ENCODE measurements around the gene SLAMF8. TPM values are rescaled to one million over a fixed set of nuclear protein-coding genes. Genes with fewer than 3 reads are reported as not detected.

The SLAMF8 gene
- polyA plus RNA-seq, 3 donors: 2.6 to 5.7 (median 5.7) TPM

GRCh38 chr1:159828581-159829272 is 2.1 kb downstream of the SLAMF8 start:
- Histone ChIP-seq H3K4me2 (replicated peaks; ENCODE audit: extremely low read depth, low read length, poor library complexity, severe bottlenecking) (peak overlapping the region; percentile 67), H2AFZ (ENCODE audit: insufficient read depth, low read depth, low read length, poor library complexity, severe bottlenecking) (no peak overlapping the region), H3K4me1 (ENCODE audit: control insufficient read depth in 1 of 2, insufficient read depth in 2 of 2, low read length in 2 of 2) (peaks cover 62% of the 10 kb centered on the region in 2 donors), H3K9me3 (replicated peaks in 1 of 2; ENCODE audit: control insufficient read depth in 1 of 2, insufficient read depth in 1 of 2, low read length in 2 of 2) (no peaks in the 10 kb centered on the region), H3K4me3 (replicated peaks in 1 of 3; ENCODE audit: low read depth in 2 of 3, low read length in 3 of 3) (peak overlapping the region in 1 of 3 experiments; percentile 59), H3K79me2 (ENCODE audit: insufficient read depth, low read length) (no peaks in the 10 kb centered on the region), H3K27ac (ENCODE audit: low read depth in 1 of 2, low read length in 2 of 2) (peak overlapping the region; percentile 57 to 74), H3K27me3 (ENCODE audit: control insufficient read depth in 2 of 2, insufficient read depth in 2 of 2, low read length in 2 of 2) (no peaks in the 10 kb centered on the region), H3K36me3 (replicated peaks in 1 of 2; ENCODE audit: control insufficient read depth in 1 of 2, insufficient read depth in 2 of 2, low read length in 2 of 2) (no peaks in the 10 kb centered on the region), H4K20me1 (ENCODE audit: insufficient read depth, low read length) (no peaks in the 10 kb centered on the region), H3K9ac (ENCODE audit: insufficient read depth, low read length, poor library complexity, severe bottlenecking) (peak overlapping the region; percentile 20)
- Mint-ChIP-seq H3K4me3 (peak overlapping the region; percentile 54 to 84), H3K36me3 (peaks cover 0 to 5% of the 10 kb centered on the region in 2 donors), H3K9me3 (peaks cover 0 to 2% (median 0%) of the 10 kb centered on the region in 7 donors), H3K4me1 (peaks cover 77% of the 10 kb centered on the region), H3K27me3 (ENCODE audit: low read depth in 3 of 3) (peaks cover 0 to 4% (median 2%) of the 10 kb centered on the region in 3 donors), H3K27ac (peak overlapping the region; percentile 52 to 96 (median 82))
- 22% methylated on average over 7 of the region's 11 CpGs for WGBS (ENCODE audit: insufficient coverage)
- intact Hi-C loops (cut with micrococcal nuclease): loop anchor here in 1 of 2 donors (2.0 kb wide), 1 partner anchor 62 kb away; no protein-coding TSS in a partner anchor
- TF ChIP-seq CTCF (IDR thresholded peaks at IDR 0.05): no peak
- peak in 2 of 3 donors; percentile 64 to 76 for DNase-seq

GRCh38 chr1:159829273-159829634 is 2.6 kb downstream of the SLAMF8 start:
- peak overlapping the region; percentile 67 for H3K4me2 ChIP-seq (replicated peaks; ENCODE audit: extremely low read depth, low read length, poor library complexity, severe bottlenecking)
- peak; percentile 71 for TF ChIP-seq CTCF (IDR thresholded peaks at IDR 0.05)
- H3K36me3 Mint-ChIP-seq: peaks cover 0 to 5% of the 10 kb centered on the region in 2 donors
- peak overlapping the region in 1 of 3 experiments; percentile 59 for H3K4me3 ChIP-seq (replicated peaks in 1 of 3; ENCODE audit: low read depth in 2 of 3, low read length in 3 of 3)
- 0% methylated on average over 3 of the region's 3 CpGs for whole genome bisulfite sequencing (ENCODE audit: insufficient coverage)
- H3K79me2 ChIP-seq (ENCODE audit: insufficient read depth, low read length): no peaks in the 10 kb centered on the region
- intact Hi-C loops (cut with micrococcal nuclease): loop anchor here in 1 of 2 donors (2.0 kb wide), 1 partner anchor 62 kb away; no protein-coding TSS in a partner anchor
- no peaks in the 10 kb centered on the region for H3K27me3 ChIP-seq (ENCODE audit: control insufficient read depth in 2 of 2, insufficient read depth in 2 of 2, low read length in 2 of 2)
- DNase-seq: peak; percentile 74 to 86 (median 85)
- H2AFZ ChIP-seq (ENCODE audit: insufficient read depth, low read depth, low read length, poor library complexity, severe bottlenecking): no peak overlapping the region
- no peaks in the 10 kb centered on the region for H4K20me1 ChIP-seq (ENCODE audit: insufficient read depth, low read length)
- H3K27me3 Mint-ChIP-seq (ENCODE audit: low read depth in 3 of 3): peaks cover 0 to 5% (median 4%) of the 10 kb centered on the region in 3 donors
- H3K27ac Mint-ChIP-seq: peak overlapping the region; percentile 52 to 96 (median 82)
- H3K4me1 ChIP-seq (ENCODE audit: control insufficient read depth in 1 of 2, insufficient read depth in 2 of 2, low read length in 2 of 2): peaks cover 62% of the 10 kb centered on the region in 2 donors
- H3K9me3 Mint-ChIP-seq: peaks cover 0 to 2% (median 0%) of the 10 kb centered on the region in 7 donors
- no peak overlapping the region for H3K9ac ChIP-seq (ENCODE audit: insufficient read depth, low read length, poor library complexity, severe bottlenecking)
- no peaks in the 10 kb centered on the region for H3K9me3 ChIP-seq (replicated peaks in 1 of 2; ENCODE audit: control insufficient read depth in 1 of 2, insufficient read depth in 1 of 2, low read length in 2 of 2)
- H3K4me1 Mint-ChIP-seq: peaks cover 75% of the 10 kb centered on the region
- no peaks in the 10 kb centered on the region for H3K36me3 ChIP-seq (replicated peaks in 1 of 2; ENCODE audit: control insufficient read depth in 1 of 2, insufficient read depth in 2 of 2, low read length in 2 of 2)
- peak overlapping the region; percentile 57 to 74 for H3K27ac ChIP-seq (ENCODE audit: low read depth in 1 of 2, low read length in 2 of 2)
- H3K4me3 Mint-ChIP-seq: peak overlapping the region; percentile 54 to 84

Measured in CD14-positive monocyte (primary cell).